ENCODE data around the gene AP3S2. TPM values are rescaled to one million over a fixed set of nuclear protein-coding genes. Genes with fewer than 3 reads are reported as not detected.

Gene AP3S2
- total and polyA plus RNA-seq, 2 of the 13 experiments (the other 11 are each of a cell fraction or from before 2014, with no cell fraction given) = 17.6 to 44.4 TPM

- no peaks in the 10 kb centered on the region for H3K79me2 ChIP-seq (ENCODE audit: insufficient read depth, low read length)
- H3K27ac ChIP-seq (ENCODE audit: extremely low read length, insufficient read depth, low read length) = peak overlapping the region; percentile 55
- DNase-seq (ENCODE audit: low spot score) (peak; percentile 89), ATAC-seq (peak; percentile 92), FAIRE-seq (peak; percentile 66)
- CTCF ChIA-PET (ENCODE audit: low intra/inter-chr PET ratio, low total read pairs) = no interaction called here
- H3K9ac ChIP-seq (ENCODE audit: insufficient read depth, low read depth, low read length) = no peak overlapping the region
- peaks cover 47% of the 10 kb centered on the region for H3K4me1 ChIP-seq (ENCODE audit: insufficient read depth, low read length)
- peak overlapping the region; percentile 4; the same call in 1 of the 2 replicates for H3K4me2 ChIP-seq (ENCODE audit: low read depth, low read length)
- intact Hi-C loops (cut with micrococcal nuclease; ENCODE audit: unreplicated experiment) = no loop called here
- no peak overlapping the region for H2AFZ ChIP-seq (ENCODE audit: low read length)
- BruUV-seq (replicated peaks) = no TSS peak
- no peaks in the 10 kb centered on the region for H3K9me3 ChIP-seq (ENCODE audit: low read length)
- POLR2A ChIA-PET = interaction anchor here (0.7 to 1.0 kb wide), 4 partner anchors 43 to 51 kb away, joined by 3 to 6 read pairs (median 4); partner anchors contain the start of gene ANPEP
- 20% methylated on average over 3 of the region's 3 CpGs for WGBS (ENCODE audit: low lambda C conversion rate)
- in situ Hi-C loops (cut with HindIII; ENCODE audit: extremely low pct_ligation_motif_present, low pct_unique_long_range_greater_than_20kb) = no loop called here
- no peaks in the 10 kb centered on the region for H3K27me3 ChIP-seq (ENCODE audit: control insufficient read depth in 1 of 2, insufficient read depth in 2 of 2, low read length in 2 of 2)
- no peak overlapping the region for H3K4me3 ChIP-seq (replicated peaks in 1 of 3; ENCODE audit: insufficient read depth in 1 of 3, low read depth in 2 of 3, low read length in 3 of 3)
- H3K36me3 ChIP-seq (replicated peaks in 1 of 2; ENCODE audit: control insufficient read depth in 1 of 2, insufficient read depth in 2 of 2, low read length in 2 of 2) = peaks cover 2 to 13% of the 10 kb centered on the region in 2 experiments; a peak in 3 of 5 replicates
- no peaks in the 10 kb centered on the region for H4K20me1 ChIP-seq (ENCODE audit: insufficient read depth, low read length)
- TF ChIP-seq PRDM10 (CRISPR knock-in tag; IDR thresholded peaks at IDR 0.05; ENCODE audit: low read depth) = no peak
- TF ChIP-seq SUZ12 (IDR thresholded peaks at IDR 0.05; ENCODE audit: low read depth, low read length) = no peak
- TF ChIP-seq HINFP (CRISPR knock-in tag; IDR thresholded peaks at IDR 0.05; ENCODE audit: low read depth) = no peak
- no peak for TF ChIP-seq CCAR2 (optimal IDR thresholded peaks at IDR 0.05; ENCODE audit: low read depth, low read length)
- TF ChIP-seq ZNF605 (CRISPR knock-in tag; IDR thresholded peaks at IDR 0.05) = no peak
- no peak for TF ChIP-seq KLF13 (CRISPR knock-in tag; IDR thresholded peaks at IDR 0.05)
- TF ChIP-seq ZBTB10 (CRISPR knock-in tag; IDR thresholded peaks at IDR 0.05; ENCODE audit: borderline replicate concordance) = no peak
- peak; percentile 42; the same call in 1 of the 2 replicates for TF ChIP-seq IRF2 (CRISPR knock-in tag; IDR thresholded peaks at IDR 0.05)
- TF ChIP-seq AGO2 (optimal IDR thresholded peaks at IDR 0.05; ENCODE audit: low read depth, low read length) = no peak
- no peak for TF ChIP-seq NR2F2 (IDR thresholded peaks at IDR 0.05; ENCODE audit: borderline replicate concordance, low read depth)
- TF ChIP-seq ARID2 (CRISPR knock-in tag; IDR thresholded peaks at IDR 0.05; ENCODE audit: borderline replicate concordance) = no peak
- peak; percentile 64 for TF ChIP-seq CEBPG (CRISPR knock-in tag; IDR thresholded peaks at IDR 0.05)
- no peak for TF ChIP-seq BCL3 (CRISPR knock-in tag; IDR thresholded peaks at IDR 0.05)
- no peak for TF ChIP-seq ZNF432 (CRISPR knock-in tag; IDR thresholded peaks at IDR 0.05; ENCODE audit: borderline replicate concordance)
- TF ChIP-seq ZNF652 (CRISPR knock-in tag; IDR thresholded peaks at IDR 0.05; ENCODE audit: borderline replicate concordance, low read depth) = no peak
- no peak for TF ChIP-seq ZNF205 (CRISPR knock-in tag; IDR thresholded peaks at IDR 0.05)
- TF ChIP-seq ZSCAN20 (CRISPR knock-in tag; IDR thresholded peaks at IDR 0.05; ENCODE audit: borderline replicate concordance) = no peak
Measured at GRCh38 chr15:89857673-89858072, 36.1 kb downstream of the AP3S2 start.

Data from HepG2 (cell line).